DMS153 treated with DMSO at 0.1 percent for 48 hours (cell line): ENCODE results near the gene GUCA2A.
"Not testable (repeated sequence)": the region's sequence is repeated elsewhere in the genome, so short reads cannot be mapped to it uniquely, and the experiment has no call there.

ENCODE experiments used
- DNase-seq: peaks from one replicate; lab custom pipeline; 2025; ENCODE audit not compliant: unreplicated experiment; lab: John Stamatoyannopoulos, UW

GUCA2A gene

GRCh38 chr1:42164551-42165420, at the start of gene GUCA2A:
Gene GUCA2A (minus strand): TSS chr1:42164745. CDS start chr1:42164712, 33 bp downstream.
- no peak for DNase-seq

- no peak for DNase-seq
Observed at GRCh38 chr1:42211224-42211623, 46.7 kb upstream of the GUCA2A start.

- DNase-seq: no peak
Observed at GRCh38 chr1:42210421-42211133, 46.0 kb upstream of the GUCA2A start.

GRCh38 chr1:42209526-42210251, 45.1 kb upstream of the GUCA2A start:
- no peak for DNase-seq

- not testable (repeated sequence) for DNase-seq
Observed at GRCh38 chr1:42206930-42207329, 42.4 kb upstream of the GUCA2A start.

GRCh38 chr1:42206164-42206563, 41.6 kb upstream of the GUCA2A start:
- DNase-seq: no peak

GRCh38 chr1:42201986-42202385, 37.4 kb upstream of the GUCA2A start:
- DNase-seq: no peak

- DNase-seq: no peak
Observed at GRCh38 chr1:42198251-42198650, 33.7 kb upstream of the GUCA2A start.

GRCh38 chr1:42195841-42196240, 31.3 kb upstream of the GUCA2A start:
- DNase-seq: no peak

- DNase-seq: no peak
Observed at GRCh38 chr1:42192106-42192505, 27.6 kb upstream of the GUCA2A start.

- no peak for DNase-seq
Observed at GRCh38 chr1:42191319-42191718, 26.8 kb upstream of the GUCA2A start.

- DNase-seq: no peak
Observed at GRCh38 chr1:42189931-42190853, 25.6 kb upstream of the GUCA2A start.

GRCh38 chr1:42186152-42186551, 21.6 kb upstream of the GUCA2A start:
- no peak for DNase-seq

- no peak for DNase-seq
Observed at GRCh38 chr1:42184616-42185015, 20.1 kb upstream of the GUCA2A start.

GRCh38 chr1:42183957-42184268, 19.4 kb upstream of the GUCA2A start:
- no peak for DNase-seq

GRCh38 chr1:42183210-42183956, 18.8 kb upstream of the GUCA2A start:
- DNase-seq: no peak

GRCh38 chr1:42181687-42182086, 17.1 kb upstream of the GUCA2A start:
- DNase-seq: no peak

- no peak for DNase-seq
Observed at GRCh38 chr1:42179900-42180329, 15.4 kb upstream of the GUCA2A start.

- no peak for DNase-seq
Observed at GRCh38 chr1:42179275-42179674, 14.7 kb upstream of the GUCA2A start.

GRCh38 chr1:42178249-42178648, 13.7 kb upstream of the GUCA2A start:
- peak; percentile 23 for DNase-seq
